Hepatocyte (in vitro differentiated cells): ENCODE measurements around the gene HSPB7. TPM values are rescaled to one million over a fixed set of nuclear protein-coding genes. Genes with fewer than 3 reads are reported as not detected.
"Not testable (repeated sequence)": the region's sequence is repeated elsewhere in the genome, so short reads cannot be mapped to it uniquely, and the experiment has no call there.

ENCODE experiments used
- DNase-seq: peaks from one replicate; pipeline ENCODE4 v3.0.0-alpha.2; 2016; ENCODE audit warnings: low spot score
- H2AFZ ChIP-seq: fragments of 200-600 bp; sonication (generic); 2 replicates; pipeline ENCODE4 v1.6.0; 2016; ENCODE audit warnings: antibody characterized with exemption, mild to moderate bottlenecking
- H3K27ac ChIP-seq: fragments of 200-600 bp; sonication (generic); 2 replicates; pipeline ENCODE4 v1.5.1; 2016; ENCODE audit warnings: mild to moderate bottlenecking
- H3K27me3 ChIP-seq: fragments of 200-600 bp; sonication (generic); 2 replicates; pipeline ENCODE4 v1.6.1; 2016
- H3K36me3 ChIP-seq: fragments of 200-600 bp; sonication (generic); replicated peaks from 2 replicates; pipeline ENCODE4 v1.5.1; 2016; ENCODE audit warnings: low read depth; ENCODE audit not compliant: insufficient read depth
- H3K4me1 ChIP-seq: fragments of 200-600 bp; sonication (generic); 2 replicates; pipeline ENCODE4 v1.5.1; 2016; ENCODE audit warnings: mild to moderate bottlenecking, moderate library complexity; ENCODE audit not compliant: insufficient read depth
- H3K4me2 ChIP-seq: fragments of 200-600 bp; sonication (generic); 2 replicates; pipeline ENCODE4 v1.6.0; 2016
- H3K4me3 ChIP-seq: fragments of 200-600 bp; sonication (generic); 2 replicates; pipeline ENCODE4 v1.5.1; 2016; ENCODE audit warnings: mild to moderate bottlenecking
- H3K79me2 ChIP-seq: fragments of 200-600 bp; sonication (generic); 2 replicates; pipeline ENCODE4 v1.6.0; 2017; ENCODE audit warnings: mild to moderate bottlenecking
- H3K9me2 ChIP-seq: fragments of 200-600 bp; sonication (generic); replicated peaks from 2 replicates; pipeline ENCODE4 v1.6.0; 2017; ENCODE audit warnings: mild to moderate bottlenecking; ENCODE audit not compliant: insufficient read depth
- H3K9me3 ChIP-seq: fragments of 200-600 bp; sonication (generic); 2 replicates; pipeline ENCODE4 v1.5.1; 2016; ENCODE audit warnings: low read depth, mild to moderate bottlenecking
- H4K20me1 ChIP-seq: fragments of 200-600 bp; sonication (generic); 2 replicates; pipeline ENCODE4 v1.6.0; 2016; ENCODE audit warnings: mild to moderate bottlenecking; ENCODE audit not compliant: insufficient read depth, poor library complexity, severe bottlenecking
- CTCF ChIP-seq: fragments of 200-600 bp; sonication (generic); IDR thresholded peaks from 2 replicates; pipeline ENCODE4 v1.5.1; 2016; ENCODE audit warnings: antibody characterized with exemption, mild to moderate bottlenecking; ENCODE audit not compliant: poor library complexity
- EZH2 ChIP-seq: fragments of 200-600 bp; sonication (generic); IDR thresholded peaks from 2 replicates; pipeline ENCODE4 v1.6.1; 2016; ENCODE audit warnings: antibody characterized with exemption, mild to moderate bottlenecking, borderline replicate concordance
- EZH2phosphoT487 ChIP-seq: fragments of 200-600 bp; sonication (generic); IDR thresholded peaks from one replicate; pipeline ENCODE4 v1.6.1; 2018; ENCODE audit warnings: antibody characterized with exemption, mild to moderate bottlenecking, low read depth, moderate library complexity; ENCODE audit not compliant: unreplicated experiment, severe bottlenecking
- WGBS: methylation state at CpG from one replicate; pipeline ENCODE4 v1.1.6; 2016; ENCODE audit warnings: low lambda C conversion rate; ENCODE audit errors: missing lambda C conversion rate; 5-methylcytosine and 5-hydroxymethylcytosine counted together
- polyA plus RNA-seq: library from polyadenylated mRNA; unstranded; fragments of >200 nt; fragmentation: Nextera tagmentation; extraction: Ambion mirVana; gene quantifications from 2 replicates; pipeline ENCODE4 v1.2.1, GENCODE V29; 2016
- total RNA-seq: library from RNA; depleted of rRNA; stranded (reverse); fragments of >200 nt; gene quantifications from 2 replicates; pipeline ENCODE4 v1.2.3, GENCODE V29; 2014

HSPB7 gene
- total and polyA plus RNA-seq, 2 experiments from 2014 or later = 17.4 to 59.4 TPM

GRCh38 chr1:16056521-16056912 lies 38.7 kb upstream of the HSPB7 start:
- H2AFZ ChIP-seq, H3K36me3 ChIP-seq, H3K27me3 ChIP-seq, H3K9me3 ChIP-seq, H3K4me3 ChIP-seq, H3K4me2 ChIP-seq, H3K9me2 ChIP-seq, H4K20me1 ChIP-seq, H3K27ac ChIP-seq, DNase-seq, H3K4me1 ChIP-seq, H3K79me2 ChIP-seq: not testable (repeated sequence)
- whole genome bisulfite sequencing = 67% methylated on average over 3 of the region's 4 CpGs

GRCh38 chr1:16055613-16056520 lies 38.0 kb upstream of the HSPB7 start:
- Histone ChIP-seq H3K27ac (no peak overlapping the region), H3K9me2 (no peaks in the 10 kb centered on the region), H3K4me2 (peak overlapping the region; percentile 34), H3K9me3 (no peaks in the 10 kb centered on the region), H3K79me2 (no peaks in the 10 kb centered on the region), H3K36me3 (no peaks in the 10 kb centered on the region), H2AFZ (no peak overlapping the region), H3K27me3 (no peaks in the 10 kb centered on the region), H3K4me1 (no peaks in the 10 kb centered on the region), H3K4me3 (no peak overlapping the region), H4K20me1 (no peaks in the 10 kb centered on the region)
- peak; percentile 96 for DNase-seq
- 31% methylated on average over 16 of the region's 18 CpGs for WGBS
- TF ChIP-seq CTCF (peak; percentile 90), EZH2 (no peak)

- H3K36me3 ChIP-seq = no peaks in the 10 kb centered on the region
- no peak overlapping the region for H3K27ac ChIP-seq
- no peaks in the 10 kb centered on the region for H3K9me3 ChIP-seq
- H2AFZ ChIP-seq = no peak overlapping the region
- no peaks in the 10 kb centered on the region for H3K9me2 ChIP-seq
- DNase-seq = no peak
- TF ChIP-seq CTCF (no peak), EZH2 (no peak), EZH2phosphoT487 (no peak)
- H3K4me2 ChIP-seq = no peak overlapping the region
- H3K79me2 ChIP-seq = no peaks in the 10 kb centered on the region
- H3K4me3 ChIP-seq = no peak overlapping the region
- WGBS = 92% methylated on average over 7 of the region's 7 CpGs
- H4K20me1 ChIP-seq = no peaks in the 10 kb centered on the region
- no peaks in the 10 kb centered on the region for H3K4me1 ChIP-seq
- H3K27me3 ChIP-seq = no peaks in the 10 kb centered on the region
Measured at GRCh38 chr1:16054598-16055540, 37.0 kb upstream of the HSPB7 start.
